IMR-90 (cell line): ENCODE results near the gene LILRB2.
"Not testable (repeated sequence)": the region's sequence is repeated elsewhere in the genome, so short reads cannot be mapped to it uniquely, and the experiment has no call there.

ENCODE experiments used
- CTCF ChIP-seq: conservative IDR thresholded peaks from 2 replicates; pipeline ENCODE4 v1.5.1; 2012; ENCODE audit warnings: mild to moderate bottlenecking, low read depth, low read length, improper control_type of control experiment
- RAD21 ChIP-seq: IDR thresholded peaks from 2 replicates; pipeline ENCODE4 v1.6.1; 2012; ENCODE audit warnings: low read length, improper control_type of control experiment
- RFX5 ChIP-seq: IDR thresholded peaks from 2 replicates; pipeline ENCODE4 v1.8.0; 2012; ENCODE audit warnings: low read depth, mild to moderate bottlenecking, low read length, moderate library complexity

- not testable (repeated sequence) for TF ChIP-seq RAD21, CTCF, RFX5
Observed at GRCh38 chr19:54242234-54242633, 38.7 kb downstream of the LILRB2 start.
